Tibial nerve (tissue), 3 donors: Measurements from ENCODE around the gene NRSN1.

Experiments used
- POLR2A ChIP-seq, 2 donors: fragments of 450-650 bp; IDR thresholded peaks; one replicate each; pipeline ENCODE4 v1.6.1; 2017; ENCODE audit warnings: antibody characterized with exemption in 2 of 2, mild to moderate bottlenecking in 2 of 2, moderate library complexity in 2 of 2
- TF ChIP-seq, protein P1 (sequence below), 5 experiments: fragments of 200-600 bp in 3 of 5; fragments of 450-650 bp in 2 of 5; sonication (generic) in 3 of 5; IDR thresholded peaks; one replicate each; pipeline ENCODE4 v1.5.1; 2016 to 2019; ENCODE audit warnings: antibody characterized with exemption in 5 of 5, mild to moderate bottlenecking in 3 of 5, moderate library complexity in 2 of 5

DNA sequence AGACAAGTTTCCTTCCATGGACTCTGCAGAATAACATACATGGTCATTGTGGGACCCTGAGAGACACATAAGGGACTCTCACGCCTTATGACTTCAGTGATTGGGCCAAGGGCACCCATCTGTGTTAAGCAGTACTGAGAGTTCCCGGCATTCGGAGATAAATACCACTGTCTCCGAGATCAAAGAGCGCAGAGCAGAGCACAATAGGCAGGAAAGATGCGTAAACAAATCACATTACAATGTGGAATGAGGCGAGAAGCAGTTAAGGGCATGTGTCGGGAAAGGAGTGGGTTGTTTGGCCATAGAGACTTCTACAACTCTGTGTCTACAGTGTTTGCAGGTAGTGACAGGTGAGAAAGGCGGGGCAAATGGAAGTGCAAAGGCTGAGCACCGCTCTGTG, 57.6 kb downstream of the NRSN1 start:
- no peak for TF ChIP-seq POLR2A (IDR thresholded peaks at IDR 0.05)
- TF ChIP-seq, protein P1, sequence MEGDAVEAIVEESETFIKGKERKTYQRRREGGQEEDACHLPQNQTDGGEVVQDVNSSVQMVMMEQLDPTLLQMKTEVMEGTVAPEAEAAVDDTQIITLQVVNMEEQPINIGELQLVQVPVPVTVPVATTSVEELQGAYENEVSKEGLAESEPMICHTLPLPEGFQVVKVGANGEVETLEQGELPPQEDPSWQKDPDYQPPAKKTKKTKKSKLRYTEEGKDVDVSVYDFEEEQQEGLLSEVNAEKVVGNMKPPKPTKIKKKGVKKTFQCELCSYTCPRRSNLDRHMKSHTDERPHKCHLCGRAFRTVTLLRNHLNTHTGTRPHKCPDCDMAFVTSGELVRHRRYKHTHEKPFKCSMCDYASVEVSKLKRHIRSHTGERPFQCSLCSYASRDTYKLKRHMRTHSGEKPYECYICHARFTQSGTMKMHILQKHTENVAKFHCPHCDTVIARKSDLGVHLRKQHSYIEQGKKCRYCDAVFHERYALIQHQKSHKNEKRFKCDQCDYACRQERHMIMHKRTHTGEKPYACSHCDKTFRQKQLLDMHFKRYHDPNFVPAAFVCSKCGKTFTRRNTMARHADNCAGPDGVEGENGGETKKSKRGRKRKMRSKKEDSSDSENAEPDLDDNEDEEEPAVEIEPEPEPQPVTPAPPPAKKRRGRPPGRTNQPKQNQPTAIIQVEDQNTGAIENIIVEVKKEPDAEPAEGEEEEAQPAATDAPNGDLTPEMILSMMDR (IDR thresholded peaks at IDR 0.05): no peak
